Kidney epithelial cell (primary cell): Measurements from ENCODE around the gene CDH12. TPM values are rescaled to one million over a fixed set of nuclear protein-coding genes. Genes with fewer than 3 reads are reported as not detected.
"Not testable (repeated sequence)": the region's sequence is repeated elsewhere in the genome, so short reads cannot be mapped to it uniquely, and the experiment has no call there.

ENCODE experiments used
- DNase-seq: peaks from one replicate; pipeline ENCODE4 v3.0.0-alpha.2; 2010; ENCODE audit warnings: low read depth
- H3K27me3 ChIP-seq: 2 replicates; pipeline ENCODE4 v1.6.0; 2011; ENCODE audit warnings: low read length; ENCODE audit not compliant: control insufficient read depth, insufficient read depth
- H3K36me3 ChIP-seq: 2 replicates; pipeline ENCODE4 v1.5.1; 2011; ENCODE audit warnings: low read length; ENCODE audit not compliant: control insufficient read depth, insufficient read depth
- H3K4me3 ChIP-seq: 2 replicates; pipeline ENCODE4 v1.5.1; 2011; ENCODE audit warnings: low read depth, mild to moderate bottlenecking, control low read depth, low read length
- total RNA-seq: library from RNA; depleted of rRNA; stranded (reverse); fragments of >200 nt; gene quantifications from 2 replicates; pipeline ENCODE4 v1.2.3, GENCODE V29; 2015
- TF ChIP-seq, protein P1 (sequence below): IDR thresholded peaks from 2 replicates; pipeline ENCODE4 v1.5.1; 2011; ENCODE audit warnings: mild to moderate bottlenecking, moderate library complexity, low read length, control low read depth, inconsistent platforms; ENCODE audit not compliant: insufficient read depth, poor library complexity, severe bottlenecking

Gene CDH12
- total RNA-seq, 1 donor from 2014 or later: not detected

DNA sequence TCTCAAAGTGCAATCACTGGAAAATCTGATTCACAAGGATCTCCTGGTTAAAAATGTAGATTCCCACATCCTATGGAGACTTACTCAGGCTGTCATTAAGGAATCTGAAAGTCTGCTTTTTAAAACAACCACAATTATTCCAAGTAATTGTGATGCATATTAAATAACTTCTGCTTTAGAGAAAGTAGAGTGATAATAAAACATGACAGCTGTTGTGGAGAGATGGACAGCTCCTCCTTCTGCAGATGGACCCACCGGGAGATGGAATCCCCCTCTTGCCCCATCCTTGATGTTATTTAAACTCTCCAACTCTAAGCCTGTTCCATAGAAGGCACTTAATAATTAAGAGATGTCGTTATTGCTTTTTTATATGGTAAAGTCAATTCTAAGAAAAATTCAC is 802.2 kb downstream of the CDH12 start:
- Histone ChIP-seq H3K27me3 (no peaks in the 10 kb centered on the region), H3K36me3 (no peaks in the 10 kb centered on the region), H3K4me3 (no peak overlapping the region)
- TF ChIP-seq, protein P1, sequence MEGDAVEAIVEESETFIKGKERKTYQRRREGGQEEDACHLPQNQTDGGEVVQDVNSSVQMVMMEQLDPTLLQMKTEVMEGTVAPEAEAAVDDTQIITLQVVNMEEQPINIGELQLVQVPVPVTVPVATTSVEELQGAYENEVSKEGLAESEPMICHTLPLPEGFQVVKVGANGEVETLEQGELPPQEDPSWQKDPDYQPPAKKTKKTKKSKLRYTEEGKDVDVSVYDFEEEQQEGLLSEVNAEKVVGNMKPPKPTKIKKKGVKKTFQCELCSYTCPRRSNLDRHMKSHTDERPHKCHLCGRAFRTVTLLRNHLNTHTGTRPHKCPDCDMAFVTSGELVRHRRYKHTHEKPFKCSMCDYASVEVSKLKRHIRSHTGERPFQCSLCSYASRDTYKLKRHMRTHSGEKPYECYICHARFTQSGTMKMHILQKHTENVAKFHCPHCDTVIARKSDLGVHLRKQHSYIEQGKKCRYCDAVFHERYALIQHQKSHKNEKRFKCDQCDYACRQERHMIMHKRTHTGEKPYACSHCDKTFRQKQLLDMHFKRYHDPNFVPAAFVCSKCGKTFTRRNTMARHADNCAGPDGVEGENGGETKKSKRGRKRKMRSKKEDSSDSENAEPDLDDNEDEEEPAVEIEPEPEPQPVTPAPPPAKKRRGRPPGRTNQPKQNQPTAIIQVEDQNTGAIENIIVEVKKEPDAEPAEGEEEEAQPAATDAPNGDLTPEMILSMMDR: no peak
- DNase-seq: no peak

DNA sequence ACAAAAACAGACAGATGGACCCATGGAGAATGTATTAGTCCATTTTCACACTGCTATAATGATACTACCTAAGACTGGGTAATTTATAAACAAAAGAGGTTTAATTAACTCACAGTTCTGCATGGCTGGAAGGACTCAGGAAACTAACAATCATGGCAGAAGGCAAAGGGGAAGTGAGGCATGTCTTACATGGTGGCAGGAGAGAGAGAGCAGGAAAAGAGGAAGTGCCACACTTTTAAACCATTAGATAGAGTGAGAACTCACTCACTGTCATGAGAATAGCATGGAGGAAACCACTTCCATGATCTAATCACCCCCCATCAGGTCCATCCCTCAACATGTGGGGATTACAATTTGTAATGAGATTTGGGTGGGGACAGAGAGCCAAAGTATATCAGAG is 808.9 kb downstream of the CDH12 start:
- no peaks in the 10 kb centered on the region for H3K36me3 ChIP-seq
- no peaks in the 10 kb centered on the region for H3K27me3 ChIP-seq
- DNase-seq: no peak
- H3K4me3 ChIP-seq: no peak overlapping the region
- TF ChIP-seq, protein P1: no peak

DNA sequence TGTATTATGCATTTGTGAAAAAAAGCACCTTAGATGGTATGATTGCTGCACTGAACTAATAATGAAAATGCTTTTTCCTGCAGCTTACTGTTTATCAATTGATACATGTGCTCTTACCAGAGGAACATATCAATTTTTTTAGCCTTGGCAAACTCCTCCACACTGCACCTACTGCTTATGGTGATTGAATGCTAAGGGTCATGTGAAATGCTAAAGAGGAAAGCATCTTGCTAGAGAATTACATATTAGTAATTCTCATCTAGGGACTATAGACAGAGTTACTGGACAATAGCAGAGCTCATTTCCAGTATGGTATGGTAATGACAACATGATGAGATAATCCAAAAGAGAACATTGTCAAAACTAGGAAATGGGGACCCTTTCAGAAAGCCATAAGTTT is 817.1 kb downstream of the CDH12 start:
- Histone ChIP-seq H3K4me3 (no peak overlapping the region), H3K27me3 (no peaks in the 10 kb centered on the region), H3K36me3 (no peaks in the 10 kb centered on the region)
- no peak for DNase-seq
- TF ChIP-seq, protein P1: no peak

DNA sequence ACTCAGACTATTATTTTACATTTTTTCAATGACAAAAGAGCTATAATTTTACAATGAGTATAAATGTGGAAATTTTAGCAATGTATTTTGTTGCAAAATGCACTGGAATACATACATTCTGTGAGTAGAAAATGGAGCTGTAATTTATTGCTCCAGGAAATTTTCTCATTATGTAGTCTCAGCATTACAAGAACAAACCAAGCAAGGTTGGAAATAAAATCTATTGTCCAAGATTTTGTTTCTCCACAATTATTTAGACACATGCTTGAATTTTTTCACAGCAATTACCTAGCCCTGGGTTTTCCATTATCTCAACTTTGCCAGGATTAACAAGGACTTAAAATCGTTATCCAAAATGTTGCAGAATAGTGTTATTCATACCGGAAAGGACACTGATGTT is 820.1 kb downstream of the CDH12 start:
- no peak for DNase-seq

DNA sequence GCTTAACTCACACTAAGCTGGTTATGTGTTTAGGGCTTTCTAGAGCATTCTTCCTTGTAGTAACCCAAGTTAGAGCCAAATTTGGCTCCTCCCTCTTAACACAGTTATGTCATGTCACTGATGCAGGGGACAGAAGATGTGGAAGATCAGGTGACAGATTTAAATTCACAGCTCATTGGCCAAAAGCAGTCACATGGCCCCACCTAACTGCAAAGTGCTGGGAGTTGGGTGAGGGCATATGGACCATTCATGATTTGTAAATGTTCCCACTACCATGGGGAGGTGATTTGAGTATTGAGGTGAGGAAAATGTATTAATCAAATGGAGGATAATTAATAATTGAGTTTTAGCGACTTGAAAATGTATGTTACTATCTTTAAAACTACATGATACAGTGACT is 829.4 kb downstream of the CDH12 start:
- H3K36me3 ChIP-seq: no peaks in the 10 kb centered on the region
- no peaks in the 10 kb centered on the region for H3K27me3 ChIP-seq
- no peak for DNase-seq
- TF ChIP-seq, protein P1: no peak
- no peak overlapping the region for H3K4me3 ChIP-seq

More for the DNA sequence above, 820.1 kb downstream of the CDH12 start:
- H3K36me3 ChIP-seq: no peaks in the 10 kb centered on the region
- TF ChIP-seq, protein P1: no peak
- no peak overlapping the region for H3K4me3 ChIP-seq
- H3K27me3 ChIP-seq: no peaks in the 10 kb centered on the region

DNA sequence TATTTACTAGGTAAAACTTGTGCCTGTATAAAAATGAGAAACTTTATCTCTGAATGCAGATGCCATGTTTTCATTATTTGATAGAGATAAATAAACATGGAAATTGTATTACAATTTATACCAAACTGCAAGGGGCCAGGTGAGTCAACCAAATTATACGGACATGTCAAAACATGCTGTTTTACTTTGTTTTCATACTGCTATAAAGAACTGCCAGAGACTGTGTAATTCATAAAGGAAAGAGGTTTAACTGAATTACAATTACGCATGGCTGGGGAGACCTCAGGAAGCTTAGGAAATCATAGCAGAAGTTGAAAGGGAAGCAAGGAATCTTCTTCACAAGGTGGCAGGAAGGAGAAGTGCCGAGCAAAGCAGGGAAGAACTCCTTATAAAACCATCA is 840.3 kb downstream of the CDH12 start:
- H3K27me3 ChIP-seq, DNase-seq, H3K4me3 ChIP-seq, H3K36me3 ChIP-seq: not testable (repeated sequence)

DNA sequence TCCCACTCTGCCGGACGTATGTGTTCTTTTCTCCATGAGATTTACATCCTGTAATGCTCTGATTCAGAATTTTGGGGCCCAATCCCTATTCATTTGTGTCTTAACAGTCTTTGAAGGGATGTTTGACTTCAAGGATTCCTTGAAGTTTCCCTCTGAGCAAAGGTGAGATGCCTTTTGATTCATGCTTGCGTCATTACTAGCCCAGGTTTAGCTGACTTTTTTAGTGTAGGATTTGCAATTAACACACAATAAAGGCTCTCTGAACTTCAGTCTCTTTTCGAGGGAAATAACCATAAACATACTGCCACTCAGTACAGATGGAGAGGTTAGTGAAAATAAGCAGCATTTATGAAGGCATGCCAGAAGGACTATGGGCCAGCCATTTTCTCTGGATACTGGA is 842.3 kb downstream of the CDH12 start:
- not testable (repeated sequence) for DNase-seq, H3K27me3 ChIP-seq, H3K36me3 ChIP-seq, H3K4me3 ChIP-seq

DNA sequence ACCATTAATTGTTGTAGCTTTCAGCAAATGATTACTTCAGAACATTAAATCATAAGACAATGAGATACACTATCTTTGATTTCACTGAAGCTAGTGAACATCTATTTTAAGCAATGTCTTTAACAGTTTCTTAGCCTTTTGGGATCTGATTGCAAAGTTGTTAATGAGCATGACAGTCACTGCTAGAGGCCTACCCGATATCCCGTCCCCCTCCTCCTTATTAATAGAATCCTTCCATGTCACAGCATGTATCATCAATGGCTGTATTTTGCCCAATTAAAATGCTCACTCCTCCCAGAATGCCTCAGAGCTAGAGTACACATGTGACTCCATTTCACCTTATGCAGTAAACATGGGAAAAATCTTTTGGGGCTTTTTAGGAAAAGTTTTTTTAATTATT is 852.0 kb downstream of the CDH12 start:
- not testable (repeated sequence) for DNase-seq, H3K4me3 ChIP-seq, H3K36me3 ChIP-seq, H3K27me3 ChIP-seq

DNA sequence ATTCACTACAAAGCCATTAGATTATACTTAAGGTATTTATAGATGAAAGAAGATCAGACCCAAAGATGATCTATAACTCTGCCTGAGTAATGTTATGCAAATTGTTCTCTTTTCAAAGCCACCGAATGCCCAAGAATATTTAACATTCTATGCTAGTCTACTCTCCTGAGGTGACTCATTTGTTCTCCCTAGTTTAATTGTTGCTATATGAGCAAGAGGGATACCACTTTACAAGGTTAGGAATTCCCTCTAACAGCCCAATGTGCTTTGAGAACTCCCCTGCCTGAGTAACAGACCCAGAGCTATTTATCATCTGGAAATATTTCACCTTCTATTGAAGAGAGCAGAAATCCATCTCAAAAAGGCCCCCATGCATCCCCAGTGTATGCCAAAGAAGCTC is 867.3 kb downstream of the CDH12 start:
- not testable (repeated sequence) for DNase-seq, H3K27me3 ChIP-seq, H3K36me3 ChIP-seq, H3K4me3 ChIP-seq

DNA sequence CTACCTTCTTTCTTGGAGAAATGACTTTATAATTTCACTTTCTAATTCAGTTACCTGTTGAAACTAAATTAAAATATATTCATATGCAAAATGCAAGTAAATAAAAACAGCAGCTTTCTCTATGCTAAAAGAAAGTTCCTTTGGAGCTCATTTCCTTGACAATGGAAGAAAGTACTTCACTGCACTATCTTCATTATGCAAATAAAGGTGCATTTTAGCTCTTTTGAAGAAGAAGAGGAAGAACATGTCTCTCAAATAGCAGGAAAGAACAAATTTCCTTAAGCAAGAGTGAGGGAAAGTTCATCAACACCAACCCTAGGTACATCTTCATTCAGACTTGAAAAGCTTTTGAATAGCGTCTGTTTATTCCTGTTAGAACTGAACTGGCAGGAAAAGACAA is 901.6 kb downstream of the CDH12 start:
- H3K36me3 ChIP-seq, H3K27me3 ChIP-seq, DNase-seq, H3K4me3 ChIP-seq: not testable (repeated sequence)
